GM18909 (cell line): ENCODE results near the gene C1orf210.

Source experiments
- ATAC-seq: cut with Tn5 transposase; IDR thresholded peaks from one replicate; pipeline ENCODE4 v1.9.1; 2021; ENCODE audit warnings: mild to moderate bottlenecking; ENCODE audit not compliant: unreplicated experiment, poor library complexity

The C1orf210 gene

GRCh38 chr1:43275826-43276620 is 9.4 kb downstream of the C1orf210 start:
- no peak for ATAC-seq

GRCh38 chr1:43274804-43275180 is 10.6 kb downstream of the C1orf210 start:
- no peak for ATAC-seq

- ATAC-seq: no peak
Observed at GRCh38 chr1:43274125-43274803, 11.1 kb downstream of the C1orf210 start.

GRCh38 chr1:43273708-43274107 is 11.7 kb downstream of the C1orf210 start:
- ATAC-seq: no peak

GRCh38 chr1:43272576-43273571 is 12.5 kb downstream of the C1orf210 start:
- no peak for ATAC-seq

- ATAC-seq: no peak
Observed at GRCh38 chr1:43272161-43272560, 13.2 kb downstream of the C1orf210 start.

- no peak for ATAC-seq
Observed at GRCh38 chr1:43271186-43272118, 13.9 kb downstream of the C1orf210 start.

- no peak for ATAC-seq
Observed at GRCh38 chr1:43270421-43271095, 14.8 kb downstream of the C1orf210 start.

GRCh38 chr1:43269627-43270375 is 15.6 kb downstream of the C1orf210 start, which contains the start of gene TMEM125:
TSS of gene TMEM125 (plus strand) at chr1:43269983. CDS start at chr1:43272723, 2,740 bp downstream.
- ATAC-seq: no peak

GRCh38 chr1:43267818-43268425 is 17.5 kb downstream of the C1orf210 start:
- no peak for ATAC-seq

- no peak for ATAC-seq
Observed at GRCh38 chr1:43267291-43267805, 18.0 kb downstream of the C1orf210 start.

- ATAC-seq: no peak
Observed at GRCh38 chr1:43266881-43267280, 18.5 kb downstream of the C1orf210 start.

GRCh38 chr1:43265431-43265830 is 19.9 kb downstream of the C1orf210 start:
- no peak for ATAC-seq

- no peak for ATAC-seq
Observed at GRCh38 chr1:43258370-43258769, 27.0 kb downstream of the C1orf210 start.

GRCh38 chr1:43256675-43257570 is 28.5 kb downstream of the C1orf210 start:
- no peak for ATAC-seq

GRCh38 chr1:43255438-43256210 is 29.8 kb downstream of the C1orf210 start:
- ATAC-seq: no peak
